ENCODE data around the gene ARL6IP6. TPM values are rescaled to one million over a fixed set of nuclear protein-coding genes. Genes with fewer than 3 reads are reported as not detected.
"Not testable (repeated sequence)": the region's sequence is repeated elsewhere in the genome, so short reads cannot be mapped to it uniquely, and the experiment has no call there.

Gene ARL6IP6
- total RNA-seq, 1 donor from 2014 or later, result 17.5 TPM

DNA sequence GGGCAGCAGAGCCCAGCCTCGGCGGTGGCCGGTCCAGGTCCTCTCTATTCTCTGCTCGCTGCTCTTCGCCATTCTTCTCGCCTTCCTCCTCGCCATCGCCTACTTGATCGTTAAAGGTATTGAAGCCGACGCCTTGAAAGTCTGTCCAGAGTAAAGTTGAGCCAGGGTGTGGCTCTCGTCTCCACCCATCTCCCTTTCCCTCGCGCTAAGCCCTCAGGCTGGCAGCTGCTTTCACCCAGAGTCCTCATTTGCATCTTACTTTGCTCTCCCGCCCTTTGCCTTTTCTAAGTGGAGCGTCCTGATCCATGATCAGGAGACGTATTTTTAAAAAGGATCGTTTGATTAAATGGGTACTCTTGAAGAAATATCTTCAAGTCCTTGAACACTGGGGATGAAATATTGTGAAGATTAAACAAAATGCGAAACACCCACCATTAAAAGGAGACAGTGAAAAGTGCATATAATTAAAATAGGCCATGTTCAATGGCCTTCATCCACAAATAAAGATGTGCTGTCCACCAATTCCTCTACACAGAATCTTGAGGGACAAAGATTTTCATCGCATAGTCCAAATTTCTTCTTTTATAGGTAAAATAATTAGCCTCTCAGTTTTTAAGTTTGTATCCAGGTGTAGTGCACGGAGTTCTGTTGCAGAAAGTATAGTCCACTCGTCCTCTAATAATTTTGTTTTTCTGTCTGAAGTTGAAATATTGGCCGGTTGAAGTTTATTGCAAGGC is 657 bp downstream of the ARL6IP6 start:
- ATAC-seq, result no peak
- intact Hi-C loops (cut with DNase I), result no loop called here
- DNase-seq (ENCODE audit: low spot score), result no peak

DNA sequence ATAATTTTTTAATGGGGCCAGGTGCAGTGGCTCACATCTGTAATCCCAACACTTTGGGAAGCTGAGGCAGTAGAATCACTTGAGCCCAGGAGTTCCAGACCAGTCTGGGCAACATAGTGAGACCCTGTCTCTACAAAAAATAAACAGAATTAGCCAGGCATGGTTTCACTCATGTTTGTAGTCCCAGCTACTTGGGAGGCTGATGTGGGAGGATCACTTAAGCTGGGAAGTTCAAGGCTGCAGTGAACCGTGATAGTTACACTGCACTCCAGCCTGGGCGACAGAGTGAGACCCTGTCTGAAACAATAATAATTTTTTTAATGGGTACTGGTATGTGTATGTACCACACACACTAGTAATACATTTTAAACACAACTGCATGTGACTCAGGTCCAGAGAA is 2.4 kb downstream of the ARL6IP6 start:
- DNase-seq (ENCODE audit: low spot score), result no peak
- intact Hi-C loops (cut with DNase I), result loop anchor here (10.0 kb wide), 1 partner anchor 546 kb away; the partner anchor contains the start of gene STAM2
- ATAC-seq, result no peak

DNA sequence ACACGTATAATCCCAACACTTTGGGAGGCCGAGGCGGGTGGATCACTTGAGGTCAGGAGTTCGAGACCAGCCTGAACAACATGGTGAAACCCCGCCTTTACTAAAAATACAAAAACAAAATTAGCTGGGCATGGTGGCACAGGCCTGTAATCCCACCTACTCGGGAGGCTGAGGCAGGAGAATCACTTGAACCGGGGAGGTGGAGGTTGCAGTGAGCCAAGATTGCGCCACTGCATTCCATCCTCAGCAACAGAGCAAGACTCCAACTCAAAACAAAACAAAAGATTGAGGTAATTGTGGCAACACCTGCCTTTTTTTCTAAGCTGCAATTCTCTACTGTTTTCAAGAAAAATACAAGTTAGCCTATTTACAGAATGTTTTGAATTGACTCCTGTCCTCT is 4.2 kb downstream of the ARL6IP6 start:
- intact Hi-C loops (cut with DNase I), result loop anchor here (10.0 kb wide), 1 partner anchor 548 kb away; the partner anchor contains the start of gene STAM2
- ATAC-seq; DNase-seq (ENCODE audit: low spot score): not testable (repeated sequence)

DNA sequence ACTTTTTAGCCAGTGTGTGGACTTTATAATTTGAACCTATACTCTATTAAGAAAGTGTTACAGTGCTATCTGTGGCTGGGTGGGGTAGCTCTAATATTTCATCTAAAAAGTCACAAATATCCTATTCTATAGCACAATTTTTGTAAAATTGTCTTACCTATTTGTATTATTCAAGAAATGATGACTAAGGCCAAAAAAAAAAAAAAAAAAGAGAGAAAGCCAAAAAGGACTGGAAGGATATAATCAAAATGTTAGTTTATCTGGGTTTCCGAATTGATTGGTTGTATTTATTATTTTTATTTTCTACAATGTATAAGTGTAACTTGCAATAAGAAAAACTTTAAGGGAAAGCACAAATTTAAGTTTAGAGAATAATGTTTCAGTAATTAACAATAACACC is 5.5 kb downstream of the ARL6IP6 start:
- intact Hi-C loops (cut with DNase I), result loop anchor here (10.0 kb wide), 1 partner anchor 549 kb away; the partner anchor contains the start of gene STAM2
- ATAC-seq (no peak), DNase-seq (ENCODE audit: low spot score) (no peak)

DNA sequence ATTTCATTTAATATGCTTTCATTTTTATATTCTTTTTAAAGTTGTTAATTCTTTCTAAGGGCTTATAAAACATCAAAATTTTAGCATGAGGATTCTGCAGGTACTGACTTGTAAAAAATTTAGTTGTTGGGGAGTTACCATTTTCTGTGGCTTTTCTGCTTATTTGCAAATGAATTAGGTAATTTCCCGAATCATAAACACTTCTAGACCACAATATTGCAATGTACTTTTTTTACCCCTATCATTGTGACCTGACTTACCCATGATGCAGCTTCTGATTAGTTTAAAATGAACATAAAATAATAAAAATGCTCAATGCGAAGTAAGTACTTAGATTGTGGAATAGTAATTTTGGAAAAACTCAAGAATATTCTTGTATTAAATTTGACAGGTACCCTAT is 11.4 kb downstream of the ARL6IP6 start:
- ATAC-seq, result no peak
- DNase-seq (ENCODE audit: low spot score), result no peak
- intact Hi-C loops (cut with DNase I), result loop anchor here (10.0 kb wide), 1 partner anchor 555 kb away; the partner anchor contains the start of gene STAM2

DNA sequence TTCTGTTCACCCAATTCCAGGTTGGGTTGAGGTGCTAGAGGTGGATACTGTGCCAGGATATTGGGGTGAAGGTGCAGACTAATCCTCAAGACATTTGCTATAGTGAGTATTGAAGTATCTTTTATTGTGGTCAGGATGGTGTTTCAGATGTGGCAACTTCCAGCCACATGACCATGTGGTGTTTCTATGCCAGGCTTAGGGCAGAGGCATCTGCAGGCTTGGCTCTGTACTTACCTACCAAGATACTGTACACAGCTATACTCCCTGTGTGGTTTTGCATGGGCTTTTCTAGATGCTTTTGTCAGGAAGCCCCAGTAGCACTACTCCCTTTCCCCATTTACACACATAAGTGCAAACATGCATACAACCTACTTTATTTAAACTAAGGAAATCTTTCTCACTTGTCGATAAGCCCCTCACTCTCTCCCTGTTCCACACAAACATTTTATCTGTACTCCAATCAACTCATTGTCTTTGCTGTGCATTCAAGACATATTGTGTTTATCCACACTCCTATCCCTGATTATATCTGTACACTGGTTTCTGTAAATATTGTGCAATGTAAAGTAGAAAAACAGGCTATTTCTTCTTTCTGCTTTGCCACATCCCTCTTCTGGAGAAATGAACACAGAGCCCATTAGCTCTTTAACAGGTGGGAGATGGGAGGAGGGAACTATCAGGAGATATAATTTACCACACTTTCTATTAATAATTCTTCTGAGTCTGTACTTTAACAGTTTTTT is 12.3 kb downstream of the ARL6IP6 start:
- DNase-seq (ENCODE audit: low spot score), result no peak
- peak; percentile 30 for ATAC-seq
- intact Hi-C loops (cut with DNase I), result no loop called here

DNA sequence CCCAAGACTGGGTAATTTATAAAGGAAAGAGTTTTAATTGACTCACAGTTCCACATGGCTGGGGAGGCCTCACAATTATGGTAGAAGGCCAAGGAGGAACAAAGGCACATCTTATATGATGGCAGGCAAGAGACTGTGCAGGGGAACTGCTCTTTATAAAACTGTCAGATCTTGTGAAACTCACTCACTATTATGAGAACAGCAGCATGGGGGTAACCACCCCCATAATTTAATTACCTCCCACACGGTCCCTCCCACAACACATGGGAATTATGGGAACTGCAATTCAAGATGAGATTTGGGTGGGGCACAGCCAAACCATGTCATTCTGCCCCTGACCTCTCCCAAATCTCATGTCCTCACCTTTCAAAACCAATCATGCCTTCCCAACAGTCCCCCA is 19.1 kb downstream of the ARL6IP6 start:
- ATAC-seq; intact Hi-C loops (cut with DNase I); DNase-seq (ENCODE audit: low spot score): not testable (repeated sequence)

DNA sequence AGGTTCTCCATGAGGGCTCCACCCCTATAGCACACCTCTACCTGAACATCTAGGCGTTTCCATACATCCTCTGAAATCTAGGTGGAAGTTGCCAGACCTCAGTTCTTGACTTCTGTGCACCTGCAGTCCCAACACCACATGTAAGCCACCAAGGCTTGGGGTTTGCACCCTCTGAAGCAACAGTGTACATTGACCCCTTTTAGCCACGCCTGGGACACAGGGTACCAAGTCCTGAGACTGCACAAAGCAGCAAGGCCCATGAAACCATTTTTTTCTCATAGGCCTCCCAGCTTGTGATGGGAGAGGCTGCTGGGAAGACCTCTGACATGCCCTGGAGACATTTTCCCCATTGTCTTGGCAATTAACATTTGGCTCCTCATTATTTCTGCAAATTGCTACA is 20.0 kb downstream of the ARL6IP6 start:
- ATAC-seq, result no peak
- DNase-seq (ENCODE audit: low spot score), result no peak
- intact Hi-C loops (cut with DNase I), result no loop called here

DNA sequence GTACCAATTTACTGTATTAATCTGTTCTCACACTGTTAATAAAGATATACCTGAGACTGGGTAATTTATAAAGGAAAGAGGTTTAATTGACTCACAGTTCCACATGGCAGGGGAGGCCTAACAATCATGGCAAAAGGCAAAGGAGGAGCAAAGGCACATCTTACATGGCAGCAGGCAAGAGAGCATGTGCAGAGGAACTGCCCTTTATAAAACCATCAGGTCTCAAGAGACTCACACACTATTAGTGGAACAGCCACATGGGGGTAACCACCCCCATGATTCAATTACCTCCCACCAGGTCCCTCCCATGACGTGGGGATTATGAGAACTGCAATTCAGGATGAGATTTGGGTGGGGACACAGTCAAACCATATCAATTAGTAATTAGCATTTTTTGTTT is 21.3 kb downstream of the ARL6IP6 start:
- intact Hi-C loops (cut with DNase I); DNase-seq (ENCODE audit: low spot score); ATAC-seq: not testable (repeated sequence)

DNA sequence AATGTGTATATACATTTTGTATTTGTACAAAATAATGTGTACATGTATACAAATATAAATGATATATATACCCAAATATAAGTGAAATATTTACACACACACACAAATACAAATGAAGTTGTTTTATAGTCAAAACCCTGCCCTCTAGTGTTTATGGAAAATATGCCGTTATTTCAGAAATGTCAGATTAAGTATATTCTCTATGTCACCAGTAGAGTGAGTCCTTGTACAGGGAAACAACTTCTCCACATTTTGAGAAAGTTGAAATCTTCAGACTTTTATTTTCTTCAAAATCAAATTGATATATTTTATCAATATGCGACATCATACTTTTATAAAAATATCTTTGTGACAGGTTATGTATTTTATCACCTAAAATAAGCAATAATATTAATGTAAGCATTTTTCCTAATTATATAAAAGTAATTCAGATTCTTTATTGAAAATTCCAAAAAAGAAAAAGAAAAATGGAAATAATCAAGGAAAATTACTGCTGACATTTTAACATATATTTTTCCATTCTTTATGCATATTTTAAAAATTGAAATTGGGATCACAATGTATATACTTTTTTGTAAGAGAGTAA is 22.4 kb downstream of the ARL6IP6 start:
- ATAC-seq, result no peak
- intact Hi-C loops (cut with DNase I), result no loop called here
- no peak for DNase-seq (ENCODE audit: low spot score)

DNA sequence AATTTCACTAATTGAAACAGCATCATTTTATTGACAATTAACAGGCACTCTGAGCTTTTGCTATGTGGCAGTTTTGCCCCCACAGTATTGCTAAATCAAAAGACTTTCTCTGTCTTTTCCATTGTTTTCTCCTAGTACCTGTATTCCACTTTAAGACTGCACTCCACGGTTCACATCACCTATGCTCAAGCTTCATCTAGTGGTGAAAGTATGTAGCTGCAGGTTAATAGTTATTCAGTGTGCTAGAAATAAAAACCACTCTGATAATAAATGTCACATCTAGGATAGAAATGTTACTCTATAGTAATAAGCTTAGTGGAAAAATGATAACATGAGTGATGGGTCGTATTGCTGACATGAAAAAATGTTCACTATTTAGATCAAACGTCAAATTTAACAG is 24.6 kb downstream of the ARL6IP6 start:
- ATAC-seq (no peak), DNase-seq (ENCODE audit: low spot score) (no peak)
- intact Hi-C loops (cut with DNase I), result no loop called here

DNA sequence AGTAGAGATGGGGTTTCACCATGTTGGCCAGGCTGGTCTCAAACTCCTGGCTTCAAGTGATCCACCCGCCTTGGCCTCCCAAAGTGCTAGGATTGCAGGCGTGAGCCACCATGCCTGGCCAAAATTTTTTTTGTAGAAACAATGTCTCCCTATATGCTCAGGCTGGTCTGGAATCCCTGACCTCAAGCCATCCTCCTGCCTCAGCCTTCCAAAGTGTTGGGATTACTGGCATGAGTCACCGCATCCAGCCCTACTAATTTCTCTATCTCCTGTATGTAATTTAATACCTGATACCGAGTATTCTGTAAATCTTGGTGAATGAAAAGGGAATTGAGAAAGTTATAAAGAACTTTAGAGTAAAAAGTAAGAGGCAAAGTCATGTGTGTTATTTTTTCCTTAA is 29.3 kb downstream of the ARL6IP6 start:
- intact Hi-C loops (cut with DNase I); DNase-seq (ENCODE audit: low spot score); ATAC-seq: not testable (repeated sequence)

DNA sequence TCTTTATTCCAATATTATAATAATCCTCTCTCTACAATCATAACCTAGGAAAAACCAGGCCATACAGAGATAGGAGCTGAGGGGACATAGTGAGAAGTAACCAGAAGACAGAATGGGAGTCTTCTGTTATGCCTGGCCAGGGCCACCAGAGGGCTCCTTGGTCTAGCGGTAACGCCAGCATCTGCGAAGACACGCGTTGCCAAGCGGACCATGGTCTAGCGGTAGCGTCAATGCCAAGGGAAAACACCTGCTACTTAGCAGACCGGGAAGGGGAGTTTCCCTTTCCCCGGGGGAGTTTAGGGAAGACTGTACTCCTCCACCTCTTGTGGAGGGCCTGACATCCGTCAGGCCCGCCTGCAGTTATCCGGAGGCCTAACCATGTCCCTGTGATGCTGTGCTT is 36.6 kb downstream of the ARL6IP6 start:
- no peak for DNase-seq (ENCODE audit: low spot score)

DNA sequence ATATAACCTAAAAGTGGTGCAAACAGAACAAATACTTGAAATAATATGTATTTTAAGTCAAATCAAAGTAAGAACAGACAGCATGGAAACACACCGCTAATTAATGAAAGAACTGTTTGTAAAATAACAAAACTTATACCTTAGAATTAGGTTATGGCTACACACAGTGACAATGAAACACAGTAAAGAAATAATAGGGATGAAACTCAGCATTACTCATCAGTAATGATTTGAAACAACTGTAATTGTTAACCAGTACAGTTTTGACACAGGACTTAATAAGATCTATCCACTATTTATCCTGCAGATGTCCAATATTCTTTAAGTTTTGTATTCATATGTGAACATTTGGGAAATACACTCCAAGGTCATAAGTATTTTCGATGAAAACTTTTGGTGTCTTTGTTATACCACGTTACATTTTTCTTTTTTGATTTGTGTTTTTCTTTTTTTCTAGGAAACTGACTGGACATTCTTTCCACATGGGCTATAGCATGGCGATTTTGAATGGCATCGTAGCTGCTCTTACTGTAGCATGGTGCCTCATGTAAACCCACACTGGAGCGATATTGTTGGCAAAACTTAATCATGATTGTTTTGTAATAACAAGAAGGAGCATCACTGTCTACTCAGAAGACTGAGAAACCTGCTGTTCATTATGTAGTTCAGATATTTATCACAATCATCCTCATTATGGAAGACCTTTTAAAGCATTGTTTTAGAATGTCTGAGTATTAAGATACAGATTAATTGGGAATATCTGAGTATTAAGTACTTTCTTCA is 41.1 kb downstream of the ARL6IP6 start:
- ATAC-seq (no peak), DNase-seq (ENCODE audit: low spot score) (no peak)
- intact Hi-C loops (cut with DNase I), result no loop called here

More for the DNA sequence above, 36.6 kb downstream of the ARL6IP6 start:
- intact Hi-C loops (cut with DNase I), result no loop called here
- ATAC-seq, result no peak

DNA sequence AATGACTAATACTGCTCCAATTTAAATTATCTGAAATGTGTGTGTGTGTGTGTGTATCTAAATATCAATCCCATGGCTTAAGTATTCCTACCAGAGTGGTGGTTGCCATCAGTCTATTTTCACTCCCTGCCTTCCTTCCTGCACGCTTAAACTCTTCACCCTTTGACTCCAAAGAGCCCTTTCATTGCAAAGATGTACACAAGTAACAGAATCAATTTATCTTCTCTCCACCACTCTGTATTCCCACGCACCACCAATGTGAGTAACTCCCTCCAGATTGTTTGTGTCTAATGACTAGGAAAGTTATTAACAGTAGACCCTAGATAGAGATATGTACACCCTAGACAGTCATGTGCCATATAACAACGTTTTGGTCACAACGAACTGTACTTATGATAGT is 42.8 kb downstream of the ARL6IP6 start:
- ATAC-seq (no peak), DNase-seq (ENCODE audit: low spot score) (no peak)
- intact Hi-C loops (cut with DNase I), result no loop called here

DNA sequence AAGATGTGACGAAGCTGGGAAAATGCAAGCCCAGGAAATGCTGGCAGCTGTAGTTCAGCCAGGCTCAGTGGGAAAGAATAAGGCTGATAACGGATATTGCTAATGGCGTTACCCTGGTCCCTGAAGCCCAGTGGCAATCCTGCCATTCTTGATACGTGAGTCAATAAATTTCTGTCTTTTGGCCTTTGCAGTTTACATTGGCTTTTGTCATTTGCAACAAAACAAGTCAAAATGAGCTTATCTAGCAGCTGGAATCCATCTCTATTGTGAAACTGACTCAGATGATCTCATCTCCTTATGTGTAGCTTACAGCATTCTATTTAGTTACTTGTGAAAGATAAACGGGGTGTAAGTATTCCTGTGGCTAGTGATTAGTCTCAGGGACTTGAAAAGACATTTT is 43.8 kb downstream of the ARL6IP6 start:
- DNase-seq (ENCODE audit: low spot score) (no peak), ATAC-seq (peak; percentile 74)
- intact Hi-C loops (cut with DNase I), result no loop called here

DNA sequence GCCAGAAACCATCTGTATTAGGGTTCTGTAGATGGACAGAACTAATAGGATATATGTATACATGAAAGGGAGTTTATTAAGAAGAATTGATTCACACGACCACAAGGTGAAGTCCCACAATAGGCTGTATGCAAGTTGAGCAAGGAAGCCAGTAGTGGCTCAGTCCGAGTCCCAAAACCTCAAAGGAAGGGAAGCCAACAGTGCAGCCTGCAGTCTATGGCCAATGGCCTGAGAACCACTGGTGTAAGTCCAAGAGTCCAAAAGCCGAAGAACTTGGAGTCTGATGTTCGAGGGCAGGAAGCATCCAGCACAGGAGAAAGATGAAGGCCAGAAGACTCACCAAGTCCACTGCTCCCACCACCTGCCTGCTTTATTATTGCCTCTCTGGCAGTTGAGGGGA is 44.8 kb downstream of the ARL6IP6 start:
- intact Hi-C loops (cut with DNase I); ATAC-seq; DNase-seq (ENCODE audit: low spot score): not testable (repeated sequence)

DNA sequence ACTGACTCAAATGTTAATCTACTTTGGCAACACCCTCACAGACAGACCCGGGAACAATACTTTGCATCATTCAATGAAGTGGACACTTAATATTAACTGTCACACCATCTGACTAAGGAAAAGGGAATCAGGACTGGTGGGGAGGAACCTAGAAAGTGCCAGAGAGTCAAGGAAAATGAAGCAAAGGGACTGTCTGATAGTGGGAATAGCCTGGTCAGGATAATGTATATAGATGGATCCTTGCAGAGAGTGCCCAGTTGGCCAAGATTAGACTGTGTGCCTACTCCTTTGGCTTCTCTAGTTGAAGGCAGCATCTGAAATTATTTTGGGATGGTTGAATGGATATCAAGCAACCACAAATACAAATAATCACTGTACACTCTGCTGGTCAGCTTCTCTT is 45.2 kb downstream of the ARL6IP6 start:
- intact Hi-C loops (cut with DNase I), result no loop called here
- ATAC-seq (no peak), DNase-seq (ENCODE audit: low spot score) (no peak)

DNA sequence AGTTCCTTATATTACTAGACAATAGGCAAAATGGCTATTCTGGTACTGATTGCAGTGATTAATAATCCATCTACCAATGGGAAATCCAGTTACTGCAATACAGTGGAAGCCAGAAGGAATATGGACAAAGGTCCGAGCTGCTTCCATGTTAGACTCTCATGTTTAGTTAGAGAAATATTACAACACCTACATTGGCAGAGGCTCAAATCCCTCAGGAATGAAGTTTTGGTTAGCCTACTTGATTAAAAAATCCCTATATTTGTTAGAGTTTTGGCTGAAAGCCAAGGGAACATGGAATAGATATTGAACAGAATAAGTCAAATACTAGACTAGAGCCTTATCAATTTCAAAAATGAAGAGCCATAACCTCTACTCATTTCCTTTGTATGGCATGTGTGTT is 48.5 kb downstream of the ARL6IP6 start:
- intact Hi-C loops (cut with DNase I), result no loop called here
- DNase-seq (ENCODE audit: low spot score), result no peak

More for the DNA sequence above, 48.5 kb downstream of the ARL6IP6 start:
- ATAC-seq, result no peak
